Measurements from ENCODE around the gene MYH14. TPM values are rescaled to one million over a fixed set of nuclear protein-coding genes. Genes with fewer than 3 reads are reported as not detected.

Gene MYH14
- total and polyA plus RNA-seq, 2 donors (not counting 1 experiment from before 2014, with no cell fraction given): not detected

DNA sequence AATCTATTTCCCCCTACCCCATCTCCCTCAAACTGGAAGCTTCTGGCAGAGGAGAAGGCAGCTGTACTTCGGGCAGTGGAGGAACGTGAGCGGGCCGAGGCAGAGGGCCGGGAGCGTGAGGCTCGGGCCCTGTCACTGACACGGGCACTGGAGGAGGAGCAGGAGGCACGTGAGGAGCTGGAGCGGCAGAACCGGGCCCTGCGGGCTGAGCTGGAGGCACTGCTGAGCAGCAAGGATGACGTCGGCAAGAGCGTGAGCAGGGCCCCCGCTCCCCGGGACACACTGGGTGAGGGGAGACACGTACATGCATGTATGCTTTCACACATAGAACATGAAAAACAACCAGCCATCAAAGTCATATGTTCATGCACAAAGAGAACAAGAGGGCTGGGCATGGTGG, 83.0 kb downstream of the MYH14 start:
- no peak overlapping the region for H3K4me2 ChIP-seq (ENCODE audit: extremely low read depth, insufficient read depth, low read length)
- no peaks in the 10 kb centered on the region for H3K27me3 ChIP-seq (ENCODE audit: control insufficient read depth, insufficient read depth, low read length)
- H3K27ac ChIP-seq (ENCODE audit: insufficient read depth, low read length): no peak overlapping the region
- no peak for DNase-seq (ENCODE audit: low read depth in 2 of 2)
- H3K36me3 ChIP-seq (ENCODE audit: control insufficient read depth, insufficient read depth, low read length): no peaks in the 10 kb centered on the region
- no peaks in the 10 kb centered on the region for H3K79me2 ChIP-seq (ENCODE audit: control insufficient read depth, insufficient read depth, low read length)
- H3K4me3 ChIP-seq (replicated peaks in 1 of 4; ENCODE audit: control extremely low read depth in 1 of 4, insufficient read depth in 1 of 4, low read depth in 3 of 4, low read length in 4 of 4): no peak overlapping the region
- H4K20me1 ChIP-seq (ENCODE audit: control insufficient read depth, extremely low read depth, insufficient read depth, low read length): no peaks in the 10 kb centered on the region
- no peak overlapping the region for H3K9ac ChIP-seq (ENCODE audit: insufficient read depth, low read length)
- H3K4me1 ChIP-seq (ENCODE audit: control insufficient read depth, extremely low read depth, insufficient read depth, low read length): no peaks in the 10 kb centered on the region
- H3K9me3 ChIP-seq (ENCODE audit: control insufficient read depth, insufficient read depth, low read depth, low read length): no peaks in the 10 kb centered on the region
- H2AFZ ChIP-seq (ENCODE audit: low read length): no peak overlapping the region
- TF ChIP-seq, protein P1, sequence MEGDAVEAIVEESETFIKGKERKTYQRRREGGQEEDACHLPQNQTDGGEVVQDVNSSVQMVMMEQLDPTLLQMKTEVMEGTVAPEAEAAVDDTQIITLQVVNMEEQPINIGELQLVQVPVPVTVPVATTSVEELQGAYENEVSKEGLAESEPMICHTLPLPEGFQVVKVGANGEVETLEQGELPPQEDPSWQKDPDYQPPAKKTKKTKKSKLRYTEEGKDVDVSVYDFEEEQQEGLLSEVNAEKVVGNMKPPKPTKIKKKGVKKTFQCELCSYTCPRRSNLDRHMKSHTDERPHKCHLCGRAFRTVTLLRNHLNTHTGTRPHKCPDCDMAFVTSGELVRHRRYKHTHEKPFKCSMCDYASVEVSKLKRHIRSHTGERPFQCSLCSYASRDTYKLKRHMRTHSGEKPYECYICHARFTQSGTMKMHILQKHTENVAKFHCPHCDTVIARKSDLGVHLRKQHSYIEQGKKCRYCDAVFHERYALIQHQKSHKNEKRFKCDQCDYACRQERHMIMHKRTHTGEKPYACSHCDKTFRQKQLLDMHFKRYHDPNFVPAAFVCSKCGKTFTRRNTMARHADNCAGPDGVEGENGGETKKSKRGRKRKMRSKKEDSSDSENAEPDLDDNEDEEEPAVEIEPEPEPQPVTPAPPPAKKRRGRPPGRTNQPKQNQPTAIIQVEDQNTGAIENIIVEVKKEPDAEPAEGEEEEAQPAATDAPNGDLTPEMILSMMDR (conservative IDR thresholded peaks at IDR 0.05 in 1 of 2, IDR thresholded peaks at IDR 0.05 in 1 of 2; ENCODE audit: low read depth in 1 of 2, low read length in 2 of 2): no peak
- TF ChIP-seq EZH2 (IDR thresholded peaks at IDR 0.05; ENCODE audit: low read length, missing control alignments): no peak

DNA sequence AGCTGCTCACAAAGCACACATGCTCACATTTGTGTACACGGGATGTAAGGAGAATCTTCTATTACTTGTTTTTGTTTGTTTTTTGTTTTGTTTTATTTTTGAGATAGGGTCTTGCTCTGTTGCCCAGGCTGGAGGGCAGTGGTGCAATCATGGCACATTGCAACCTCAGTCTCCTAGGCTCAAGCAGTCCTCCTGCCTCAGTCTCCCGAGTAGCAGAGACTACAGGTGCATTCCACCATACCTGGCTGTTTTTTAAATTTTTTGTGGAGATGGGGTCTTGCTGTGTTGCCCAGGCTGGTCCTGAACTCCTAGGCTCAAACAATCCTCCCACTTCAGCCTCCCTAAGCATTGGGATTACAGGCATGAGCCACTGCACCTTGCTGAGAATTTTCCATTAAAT, 83.9 kb downstream of the MYH14 start:
- Histone ChIP-seq H3K4me1 (ENCODE audit: control insufficient read depth, extremely low read depth, insufficient read depth, low read length) (no peaks in the 10 kb centered on the region), H4K20me1 (ENCODE audit: control insufficient read depth, extremely low read depth, insufficient read depth, low read length) (no peaks in the 10 kb centered on the region), H3K27me3 (ENCODE audit: control insufficient read depth, insufficient read depth, low read length) (no peaks in the 10 kb centered on the region), H2AFZ (ENCODE audit: low read length) (no peak overlapping the region), H3K79me2 (ENCODE audit: control insufficient read depth, insufficient read depth, low read length) (no peaks in the 10 kb centered on the region), H3K9me3 (ENCODE audit: control insufficient read depth, insufficient read depth, low read depth, low read length) (no peaks in the 10 kb centered on the region), H3K27ac (ENCODE audit: insufficient read depth, low read length) (no peak overlapping the region), H3K36me3 (ENCODE audit: control insufficient read depth, insufficient read depth, low read length) (no peaks in the 10 kb centered on the region), H3K4me2 (ENCODE audit: extremely low read depth, insufficient read depth, low read length) (no peak overlapping the region), H3K9ac (ENCODE audit: insufficient read depth, low read length) (no peak overlapping the region), H3K4me3 (replicated peaks in 1 of 4; ENCODE audit: control extremely low read depth in 1 of 4, insufficient read depth in 1 of 4, low read depth in 3 of 4, low read length in 4 of 4) (no peak overlapping the region)
- no peak for DNase-seq (ENCODE audit: low read depth in 2 of 2)
- no peak for TF ChIP-seq EZH2 (IDR thresholded peaks at IDR 0.05; ENCODE audit: low read length, missing control alignments)
- TF ChIP-seq, protein P1 (conservative IDR thresholded peaks at IDR 0.05 in 1 of 2, IDR thresholded peaks at IDR 0.05 in 1 of 2; ENCODE audit: low read depth in 1 of 2, low read length in 2 of 2): no peak

DNA sequence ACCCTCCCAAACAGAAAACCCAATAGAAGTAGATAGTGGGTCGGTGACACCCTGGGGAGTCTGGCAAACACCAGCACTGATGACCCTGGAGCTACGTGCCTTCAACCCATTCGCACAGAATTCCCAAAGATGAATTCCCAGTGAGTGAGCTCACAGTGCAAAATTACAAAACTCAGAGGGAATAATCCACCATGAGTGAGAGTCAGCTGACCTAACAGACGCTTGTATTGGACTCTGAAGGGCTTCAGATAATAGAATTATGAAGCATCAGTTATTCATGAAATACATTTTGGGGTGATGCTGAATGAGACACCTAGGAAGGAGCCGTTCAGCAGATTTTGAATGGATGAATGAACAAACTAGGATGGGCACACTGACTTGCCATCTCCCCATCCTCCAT, 85.5 kb downstream of the MYH14 start:
- no peaks in the 10 kb centered on the region for H3K79me2 ChIP-seq (ENCODE audit: control insufficient read depth, insufficient read depth, low read length)
- no peak overlapping the region for H3K27ac ChIP-seq (ENCODE audit: insufficient read depth, low read length)
- H3K4me3 ChIP-seq (replicated peaks in 1 of 4; ENCODE audit: control extremely low read depth in 1 of 4, insufficient read depth in 1 of 4, low read depth in 3 of 4, low read length in 4 of 4): no peak overlapping the region
- TF ChIP-seq, protein P1 (conservative IDR thresholded peaks at IDR 0.05 in 1 of 2, IDR thresholded peaks at IDR 0.05 in 1 of 2; ENCODE audit: low read depth in 1 of 2, low read length in 2 of 2): no peak
- no peak for TF ChIP-seq EZH2 (IDR thresholded peaks at IDR 0.05; ENCODE audit: low read length, missing control alignments)
- no peak overlapping the region for H2AFZ ChIP-seq (ENCODE audit: low read length)
- DNase-seq (ENCODE audit: low read depth in 2 of 2): no peak
- H3K36me3 ChIP-seq (ENCODE audit: control insufficient read depth, insufficient read depth, low read length): no peaks in the 10 kb centered on the region
- H3K9ac ChIP-seq (ENCODE audit: insufficient read depth, low read length): no peak overlapping the region
- no peaks in the 10 kb centered on the region for H3K27me3 ChIP-seq (ENCODE audit: control insufficient read depth, insufficient read depth, low read length)
- no peaks in the 10 kb centered on the region for H3K9me3 ChIP-seq (ENCODE audit: control insufficient read depth, insufficient read depth, low read depth, low read length)
- H4K20me1 ChIP-seq (ENCODE audit: control insufficient read depth, extremely low read depth, insufficient read depth, low read length): no peaks in the 10 kb centered on the region
- no peaks in the 10 kb centered on the region for H3K4me1 ChIP-seq (ENCODE audit: control insufficient read depth, extremely low read depth, insufficient read depth, low read length)
- no peak overlapping the region for H3K4me2 ChIP-seq (ENCODE audit: extremely low read depth, insufficient read depth, low read length)
